Measurements from ENCODE around the gene WDR12.
"Not testable (repeated sequence)": the region's sequence is repeated elsewhere in the genome, so short reads cannot be mapped to it uniquely, and the experiment has no call there.

The WDR12 gene

GRCh38 chr2:202911512-202912341 lies at the start of gene WDR12, which contains the start of gene CARF:
Gene WDR12, minus strand, starts transcription at chr2:202911673. Its CDS starts 197 bp downstream, at chr2:202911476.
Gene CARF, plus strand, starts transcription at chr2:202912275. Its CDS starts 29,628 bp downstream, at chr2:202941903.
- TF ChIP-seq CTCF (IDR thresholded peaks at IDR 0.05; ENCODE audit: insufficient read depth, low read depth, low read length, missing control alignments) = no peak
- H3K4me3 ChIP-seq (ENCODE audit: low read depth, low read length) = peak within 1 kb of the TSS; percentile 98
- peak; percentile 95 for DNase-seq (ENCODE audit: low read depth)

- DNase-seq (ENCODE audit: low read depth) = no peak
- H3K4me3 ChIP-seq (ENCODE audit: low read depth, low read length) = no peak overlapping the region
- no peak for TF ChIP-seq CTCF (IDR thresholded peaks at IDR 0.05; ENCODE audit: insufficient read depth, low read depth, low read length, missing control alignments)
These were observed 49.1 kb upstream of the WDR12 start for GRCh38 chr2:202960524-202960923.

GRCh38 chr2:202950592-202950991 lies 39.1 kb upstream of the WDR12 start:
- no peak overlapping the region for H3K4me3 ChIP-seq (ENCODE audit: low read depth, low read length)
- no peak for TF ChIP-seq CTCF (IDR thresholded peaks at IDR 0.05; ENCODE audit: insufficient read depth, low read depth, low read length, missing control alignments)
- DNase-seq (ENCODE audit: low read depth) = no peak

- DNase-seq (ENCODE audit: low read depth); H3K4me3 ChIP-seq (ENCODE audit: low read depth, low read length): not testable (repeated sequence)
These were observed 37.9 kb upstream of the WDR12 start for GRCh38 chr2:202949333-202949732.

- H3K4me3 ChIP-seq (ENCODE audit: low read depth, low read length) = no peak overlapping the region
- DNase-seq (ENCODE audit: low read depth) = no peak
- no peak for TF ChIP-seq CTCF (IDR thresholded peaks at IDR 0.05; ENCODE audit: insufficient read depth, low read depth, low read length, missing control alignments)
These were observed 34.0 kb upstream of the WDR12 start for GRCh38 chr2:202945497-202945896.

GRCh38 chr2:202944816-202945215 lies 33.3 kb upstream of the WDR12 start:
- H3K4me3 ChIP-seq (ENCODE audit: low read depth, low read length) = no peak overlapping the region
- TF ChIP-seq CTCF (IDR thresholded peaks at IDR 0.05; ENCODE audit: insufficient read depth, low read depth, low read length, missing control alignments) = no peak
- no peak for DNase-seq (ENCODE audit: low read depth)

GRCh38 chr2:202944408-202944807 lies 32.9 kb upstream of the WDR12 start:
- no peak for TF ChIP-seq CTCF (IDR thresholded peaks at IDR 0.05; ENCODE audit: insufficient read depth, low read depth, low read length, missing control alignments)
- H3K4me3 ChIP-seq (ENCODE audit: low read depth, low read length) = no peak overlapping the region
- DNase-seq (ENCODE audit: low read depth) = no peak

Data from GM12865 (cell line).